Mucosa of rectum (tissue), 2 donors: ENCODE data around the gene MIDN.

Source experiments
- H3K27ac ChIP-seq, 2 donors: one replicate each; pipeline ENCODE4 v1.7.0; 2013; ENCODE audit warnings: inconsistent platforms in 2 of 2, low read depth in 2 of 2, low read length in 2 of 2
- H3K27me3 ChIP-seq, 2 donors: one replicate each; pipeline ENCODE4 v1.7.0; 2013; ENCODE audit warnings: low read length in 2 of 2; ENCODE audit not compliant: control insufficient read depth in 2 of 2, insufficient read depth in 2 of 2
- H3K36me3 ChIP-seq, 2 donors: one replicate each; pipeline ENCODE4 v1.7.0; 2013; ENCODE audit warnings: low read length in 2 of 2; ENCODE audit not compliant: control insufficient read depth in 2 of 2, insufficient read depth in 2 of 2
- H3K4me1 ChIP-seq, 2 donors: one replicate each; pipeline ENCODE4 v1.7.0; 2013; ENCODE audit warnings: low read length in 2 of 2, mild to moderate bottlenecking in 1 of 2; ENCODE audit not compliant: control insufficient read depth in 2 of 2, insufficient read depth in 2 of 2
- H3K4me3 ChIP-seq, 2 donors: one replicate each; pipeline ENCODE4 v1.7.0; 2013; ENCODE audit warnings: low read length in 2 of 2
- H3K9ac ChIP-seq, 2 donors: one replicate each; pipeline ENCODE4 v1.7.0; 2013; ENCODE audit warnings: low read length in 2 of 2, low read depth in 1 of 2, mild to moderate bottlenecking in 1 of 2
- H3K9me3 ChIP-seq, 2 donors: one replicate each; pipeline ENCODE4 v1.7.0; 2013; ENCODE audit warnings: low read length in 2 of 2; ENCODE audit not compliant: control insufficient read depth in 2 of 2
- donor health status: healthy.
- donor health status: Normal muscosa, but diverticular disease.

Gene MIDN

DNA sequence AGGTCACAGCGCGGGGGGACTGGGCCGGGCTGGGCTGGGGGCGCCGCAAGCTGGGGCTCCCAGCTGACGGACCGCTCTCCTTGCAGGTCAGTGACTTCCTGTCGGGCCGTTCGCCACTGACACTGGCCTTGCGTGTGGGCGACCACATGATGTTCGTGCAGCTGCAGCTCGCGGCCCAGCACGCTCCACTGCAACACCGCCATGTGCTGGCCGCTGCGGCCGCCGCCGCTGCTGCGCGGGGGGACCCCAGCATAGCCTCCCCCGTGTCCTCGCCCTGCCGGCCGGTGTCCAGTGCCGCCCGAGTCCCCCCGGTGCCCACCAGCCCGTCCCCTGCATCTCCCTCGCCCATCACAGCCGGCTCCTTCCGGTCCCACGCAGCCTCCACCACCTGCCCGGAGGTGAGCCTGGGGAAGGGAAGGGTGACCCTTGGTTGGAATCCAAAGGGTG lies 5.7 kb downstream of the MIDN start:
- Histone ChIP-seq H3K9ac (peak overlapping the region in 1 of 2 donors; percentile 92), H3K27ac (peak overlapping the region; percentile 96 to 99), H3K27me3 (no peaks in the 10 kb centered on the region), H3K36me3 (peaks cover 33 to 41% of the 10 kb centered on the region in 2 donors), H3K9me3 (no peaks in the 10 kb centered on the region), H3K4me3 (no peak overlapping the region), H3K4me1 (peaks cover 41 to 59% of the 10 kb centered on the region in 2 donors)

DNA sequence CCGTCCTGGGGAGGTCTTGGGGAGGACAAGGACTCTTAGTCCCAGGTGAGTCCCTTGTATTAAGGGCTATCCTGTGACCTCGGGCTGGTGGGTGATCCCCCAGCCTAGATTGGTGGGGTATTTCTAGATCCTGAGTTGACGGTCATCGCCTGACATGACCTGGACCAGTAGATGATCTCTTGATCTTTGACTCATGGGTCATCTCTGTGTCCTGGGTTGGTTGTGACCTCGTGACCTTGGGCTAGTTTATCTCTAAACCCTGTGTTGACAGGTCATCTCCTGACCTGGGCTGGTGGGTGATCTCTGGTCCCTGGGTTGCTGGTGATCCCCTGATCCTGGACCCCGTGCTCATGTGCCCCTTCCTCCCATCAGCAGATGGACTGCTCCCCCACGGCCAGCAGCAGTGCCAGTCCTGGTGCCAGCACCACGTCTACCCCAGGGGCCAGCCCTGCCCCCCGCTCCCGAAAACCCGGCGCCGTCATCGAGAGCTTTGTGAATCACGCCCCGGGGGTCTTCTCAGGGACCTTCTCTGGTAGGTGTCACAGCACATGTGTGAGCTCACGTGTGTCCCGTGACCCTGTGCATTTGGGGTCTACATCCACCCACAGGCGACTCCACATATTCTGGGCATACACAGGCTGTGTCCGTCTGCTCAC lies 6.3 kb downstream of the MIDN start:
- Histone ChIP-seq H3K36me3 (peaks cover 33 to 41% of the 10 kb centered on the region in 2 donors), H3K27ac (peak overlapping the region; percentile 96 to 99), H3K9me3 (no peaks in the 10 kb centered on the region), H3K9ac (peak overlapping the region in 1 of 2 donors; percentile 92), H3K4me3 (no peak overlapping the region), H3K27me3 (no peaks in the 10 kb centered on the region), H3K4me1 (peaks cover 46 to 65% of the 10 kb centered on the region in 2 donors)

DNA sequence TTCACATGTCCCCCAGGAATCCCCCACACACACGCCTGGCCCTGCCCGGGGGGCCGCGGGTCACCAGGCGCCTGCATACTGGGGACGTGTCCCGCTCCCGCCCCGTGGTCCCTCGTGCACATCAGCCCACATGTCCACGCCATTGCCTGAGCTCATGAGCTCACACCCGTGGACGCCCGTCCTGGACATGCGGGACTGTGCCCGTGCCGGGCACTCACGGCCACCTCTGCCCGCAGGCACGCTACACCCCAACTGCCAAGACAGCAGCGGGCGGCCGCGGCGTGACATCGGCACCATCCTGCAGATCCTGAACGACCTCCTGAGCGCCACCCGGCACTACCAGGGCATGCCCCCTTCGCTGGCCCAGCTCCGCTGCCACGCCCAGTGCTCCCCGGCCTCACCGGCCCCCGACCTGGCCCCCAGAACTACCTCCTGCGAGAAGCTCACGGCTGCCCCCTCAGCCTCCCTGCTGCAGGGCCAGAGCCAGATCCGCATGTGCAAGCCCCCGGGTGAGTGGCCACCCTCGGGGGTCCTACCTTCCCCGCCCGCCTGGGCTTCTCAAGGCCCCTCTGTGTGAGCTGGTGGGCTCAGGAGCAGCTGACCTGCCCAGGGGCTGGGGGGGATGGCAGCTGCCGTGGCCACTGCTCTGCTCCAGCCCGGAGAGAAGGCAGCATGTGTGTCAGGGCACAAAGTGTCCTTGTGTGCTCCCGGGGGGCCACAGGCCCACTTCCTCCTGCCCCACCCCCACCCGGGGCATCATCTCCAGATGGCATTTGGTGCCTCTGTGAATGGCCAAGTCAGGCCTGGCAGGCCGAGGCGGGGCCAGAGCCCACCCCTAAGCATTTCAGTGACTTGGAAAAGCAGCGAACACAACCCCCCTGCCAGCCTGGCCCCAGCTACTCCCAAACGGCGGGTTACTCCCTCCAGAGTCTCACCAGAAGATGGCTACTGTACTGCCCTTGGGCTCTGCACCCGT lies 7.1 kb downstream of the MIDN start:
- Histone ChIP-seq H3K4me1 (peaks cover 54 to 73% of the 10 kb centered on the region in 2 donors), H3K36me3 (peaks cover 33 to 41% of the 10 kb centered on the region in 2 donors)

DNA sequence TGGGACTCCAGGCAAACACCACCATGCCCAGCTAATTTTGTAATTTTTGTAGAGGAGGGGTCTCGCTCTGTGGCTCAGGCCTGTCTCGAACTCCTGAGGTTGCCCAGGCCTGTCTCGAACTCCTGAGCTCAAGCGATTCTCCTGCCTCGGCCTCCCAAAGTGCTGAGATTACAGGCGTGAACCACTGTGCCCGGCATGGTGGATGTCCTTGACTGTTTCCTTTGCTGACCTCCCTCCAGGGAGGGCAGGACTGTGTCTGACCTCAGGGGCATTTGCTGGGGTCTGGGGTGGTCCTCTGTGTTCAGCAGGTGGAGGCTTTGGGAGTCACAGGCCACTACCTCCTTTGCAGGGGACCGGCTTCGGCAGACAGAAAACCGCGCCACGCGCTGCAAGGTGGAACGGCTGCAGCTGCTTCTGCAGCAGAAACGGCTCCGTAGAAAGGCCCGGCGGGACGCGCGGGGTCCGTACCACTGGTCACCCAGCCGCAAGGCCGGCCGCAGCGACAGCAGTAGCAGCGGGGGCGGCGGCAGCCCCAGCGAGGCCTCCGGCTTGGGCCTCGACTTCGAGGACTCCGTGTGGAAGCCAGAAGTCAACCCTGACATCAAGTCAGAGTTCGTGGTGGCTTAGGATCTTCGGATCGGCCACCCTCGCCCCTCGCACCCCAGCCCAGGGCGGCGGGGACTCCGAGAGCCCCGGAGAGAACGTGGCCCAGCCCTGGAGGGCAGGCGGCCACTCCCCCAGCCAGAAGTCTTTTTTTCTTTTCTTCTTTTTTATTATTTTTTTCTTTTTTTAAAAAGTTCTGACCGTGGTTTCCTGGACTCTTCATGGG lies 8.5 kb downstream of the MIDN start:
- H3K27ac ChIP-seq: peak overlapping the region; percentile 22 to 23
- peak overlapping the region in 1 of 2 donors; percentile 10 for H3K9ac ChIP-seq
- no peak overlapping the region for H3K4me3 ChIP-seq
- H3K9me3 ChIP-seq: no peaks in the 10 kb centered on the region
- H3K36me3 ChIP-seq: peaks cover 31 to 37% of the 10 kb centered on the region in 2 donors
- peaks cover 57 to 78% of the 10 kb centered on the region in 2 donors for H3K4me1 ChIP-seq
- H3K27me3 ChIP-seq: no peaks in the 10 kb centered on the region

More for the DNA sequence above, 7.1 kb downstream of the MIDN start:
- peak overlapping the region; percentile 96 to 99 for H3K27ac ChIP-seq
- no peak overlapping the region for H3K9ac ChIP-seq
- no peaks in the 10 kb centered on the region for H3K27me3 ChIP-seq
- H3K4me3 ChIP-seq: no peak overlapping the region
- no peaks in the 10 kb centered on the region for H3K9me3 ChIP-seq

DNA sequence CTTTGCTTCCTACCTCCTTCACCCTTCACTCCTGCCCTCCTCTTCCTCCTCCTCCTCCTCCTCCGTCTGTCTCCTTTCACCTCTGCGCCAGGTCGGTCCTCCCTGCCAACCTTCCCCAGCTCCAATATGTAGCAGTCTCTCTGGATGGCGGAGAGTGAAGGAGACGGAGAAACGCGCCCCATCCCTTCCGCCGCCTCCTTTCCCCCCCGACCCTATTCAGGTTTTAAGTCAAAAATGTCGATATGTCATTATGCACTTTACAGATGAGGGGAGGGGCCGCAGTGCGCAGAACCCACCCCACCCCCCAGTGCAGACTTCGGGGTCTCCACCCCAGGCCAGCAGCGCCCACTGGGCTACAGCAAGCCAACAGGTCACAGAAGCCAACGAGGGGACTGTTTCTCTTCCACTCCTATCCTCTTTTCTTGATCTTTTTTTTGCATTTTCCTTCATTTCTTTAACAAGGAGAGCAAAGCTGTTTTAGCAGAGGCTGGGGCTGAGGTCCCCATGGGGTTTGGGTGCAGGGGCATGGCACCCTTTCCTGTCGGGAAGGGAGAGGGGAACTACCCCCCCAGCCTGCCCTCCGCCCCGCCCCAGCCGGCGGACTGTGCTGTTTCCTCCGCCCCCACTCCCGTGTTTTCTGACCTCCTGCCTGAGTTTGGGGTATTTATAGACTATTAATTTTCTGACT lies 9.2 kb downstream of the MIDN start:
- peaks cover 63 to 81% of the 10 kb centered on the region in 2 donors for H3K4me1 ChIP-seq
- H3K36me3 ChIP-seq: peaks cover 29 to 36% of the 10 kb centered on the region in 2 donors
- H3K27ac ChIP-seq: peak overlapping the region; percentile 99 to 100

DNA sequence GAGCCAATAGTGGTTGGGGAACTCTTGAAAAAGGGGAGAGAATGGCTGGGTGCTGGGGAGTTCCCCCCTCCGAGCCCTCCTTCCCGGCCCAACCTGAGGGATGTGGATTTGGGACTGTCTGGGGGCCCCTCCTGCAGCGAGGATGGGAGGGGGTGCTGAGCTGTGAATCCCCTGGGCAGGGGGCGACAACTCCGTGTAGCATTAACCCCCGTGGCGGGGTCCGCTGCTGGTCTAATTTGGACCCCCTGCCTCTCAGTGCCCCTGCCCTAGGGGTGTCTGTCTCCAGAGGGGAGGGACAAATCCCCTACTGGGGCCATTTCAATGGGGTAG lies 9.7 kb downstream of the MIDN start:
- Histone ChIP-seq H3K36me3 (peaks cover 29 to 36% of the 10 kb centered on the region in 2 donors), H3K27ac (peak overlapping the region; percentile 99 to 100), H3K9me3 (no peaks in the 10 kb centered on the region), H3K9ac (peak overlapping the region in 1 of 2 donors; percentile 86), H3K27me3 (no peaks in the 10 kb centered on the region), H3K4me1 (peaks cover 68 to 86% of the 10 kb centered on the region in 2 donors), H3K4me3 (no peak overlapping the region)

More for the DNA sequence above, 9.2 kb downstream of the MIDN start:
- Histone ChIP-seq H3K9ac (no peak overlapping the region), H3K4me3 (no peak overlapping the region), H3K9me3 (no peaks in the 10 kb centered on the region), H3K27me3 (no peaks in the 10 kb centered on the region)

DNA sequence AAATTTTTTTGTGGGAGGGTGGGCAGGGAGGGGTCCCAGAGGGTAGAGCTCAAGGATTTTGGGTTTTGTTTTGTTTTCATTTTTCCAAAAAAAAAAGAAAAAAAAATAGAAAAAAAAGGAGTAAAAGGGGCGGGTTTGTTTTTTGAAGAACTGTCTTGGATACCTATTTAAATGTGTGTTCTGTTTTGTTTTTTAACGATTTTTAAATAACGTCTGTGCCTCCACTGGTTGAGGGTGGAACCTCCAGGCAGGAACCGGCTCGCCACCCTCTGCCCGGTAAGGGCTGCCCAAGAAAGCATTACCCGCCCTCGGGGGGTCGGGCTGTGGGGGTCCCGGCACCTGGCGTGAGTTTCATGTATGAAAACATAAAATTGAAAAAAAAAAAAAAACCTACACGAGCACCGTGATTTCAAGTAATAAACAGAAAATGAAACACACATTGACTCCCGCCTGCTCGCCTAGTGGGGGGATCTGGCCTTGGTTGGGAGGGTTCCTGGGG lies 10.4 kb downstream of the MIDN start:
- H3K27ac ChIP-seq: peak overlapping the region; percentile 99 to 100
- peak overlapping the region; percentile 86 for H3K9ac ChIP-seq
- H3K36me3 ChIP-seq: peaks cover 29 to 36% of the 10 kb centered on the region in 2 donors
- peak overlapping the region; percentile 57 to 64 for H3K4me3 ChIP-seq
- no peaks in the 10 kb centered on the region for H3K9me3 ChIP-seq
- no peaks in the 10 kb centered on the region for H3K27me3 ChIP-seq
- peaks cover 65 to 83% of the 10 kb centered on the region in 2 donors for H3K4me1 ChIP-seq

DNA sequence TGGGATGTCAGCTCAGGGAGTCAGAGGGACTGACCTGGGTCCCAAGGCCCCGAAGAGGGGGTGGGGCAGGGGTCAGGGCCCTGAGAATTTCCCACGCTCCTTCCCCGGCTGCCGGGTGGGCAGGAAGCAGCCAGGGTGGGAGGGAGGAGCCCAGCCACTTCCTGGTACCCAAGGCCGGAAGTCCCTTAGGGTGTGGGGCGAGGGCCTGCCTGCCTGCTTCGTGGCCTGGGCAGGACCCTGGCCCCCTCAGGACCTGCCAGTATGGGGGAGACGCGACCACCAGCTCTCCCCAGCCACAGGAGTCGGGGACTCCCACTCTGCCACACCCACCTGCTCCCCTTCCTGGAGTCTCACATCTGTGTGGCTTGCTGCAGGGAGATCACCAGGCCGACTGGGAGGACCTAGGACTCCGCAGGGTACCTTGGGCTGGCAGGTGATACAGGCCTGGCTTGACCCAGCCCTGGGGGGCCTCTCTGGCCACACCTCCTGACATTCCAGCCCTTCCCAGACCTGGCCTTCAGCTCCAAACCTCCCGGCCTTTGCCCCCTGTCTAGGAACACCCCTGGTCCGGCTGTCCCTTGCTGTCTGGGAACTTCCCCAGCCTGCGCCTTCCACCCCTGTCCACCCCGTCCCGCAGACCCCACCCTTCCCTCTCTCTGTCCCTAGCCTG lies 11.0 kb downstream of the MIDN start:
- H3K36me3 ChIP-seq: peaks cover 28 to 32% of the 10 kb centered on the region in 2 donors
- H3K27ac ChIP-seq: peak overlapping the region; percentile 99 to 100
- H3K4me3 ChIP-seq: peak overlapping the region; percentile 57 to 64
- peaks cover 59 to 77% of the 10 kb centered on the region in 2 donors for H3K4me1 ChIP-seq
- H3K9me3 ChIP-seq: no peaks in the 10 kb centered on the region
- no peaks in the 10 kb centered on the region for H3K27me3 ChIP-seq
- peak overlapping the region; percentile 86 for H3K9ac ChIP-seq
